Parathyroid adenoma (tissue), 2 donors: Measurements from ENCODE around the gene SOSTDC1.

Experiments used
- H2AFZ ChIP-seq: fragments of 300-600 bp; sonication (generic); one replicate; pipeline ENCODE4 v1.7.0; 2017; ENCODE audit warnings: antibody characterized with exemption, mild to moderate bottlenecking
- H3K27ac ChIP-seq: fragments of 300-600 bp; sonication (generic); one replicate; pipeline ENCODE4 v1.7.0; 2017
- H3K27me3 ChIP-seq: fragments of 300-600 bp; sonication (generic); one replicate; pipeline ENCODE4 v1.7.0; 2017; ENCODE audit warnings: low read length; ENCODE audit not compliant: control insufficient read depth, insufficient read depth
- H3K36me3 ChIP-seq: fragments of 300-600 bp; sonication (generic); one replicate; pipeline ENCODE4 v1.7.0; 2017; ENCODE audit warnings: low read length; ENCODE audit not compliant: control insufficient read depth, insufficient read depth
- H3K4me1 ChIP-seq: fragments of 300-600 bp; sonication (generic); one replicate; pipeline ENCODE4 v1.7.0; 2017; ENCODE audit warnings: control low read depth
- H3K4me2 ChIP-seq: fragments of 300-600 bp; sonication (generic); one replicate; pipeline ENCODE4 v1.7.0; 2017; ENCODE audit warnings: low read length
- H3K4me3 ChIP-seq: fragments of 300-600 bp; sonication (generic); one replicate; pipeline ENCODE4 v1.7.0; 2017; ENCODE audit warnings: low read depth, low read length
- H3K79me2 ChIP-seq: fragments of 300-600 bp; sonication (generic); one replicate; pipeline ENCODE4 v1.7.0; 2017; ENCODE audit warnings: control low read depth
- H3K9ac ChIP-seq: fragments of 300-600 bp; sonication (generic); one replicate; pipeline ENCODE4 v1.7.0; 2017; ENCODE audit warnings: mild to moderate bottlenecking
- H3K9me3 ChIP-seq: fragments of 300-600 bp; sonication (generic); one replicate; pipeline ENCODE4 v1.7.0; 2017; ENCODE audit warnings: low read length; ENCODE audit not compliant: control insufficient read depth
- TF ChIP-seq, protein P1 (sequence below): fragments of 300-600 bp; sonication (generic); IDR thresholded peaks from one replicate; pipeline ENCODE4 v1.7.0; 2017; ENCODE audit warnings: antibody characterized with exemption, mild to moderate bottlenecking
- donor health status: primary hyperparathyroidism.

SOSTDC1 gene

DNA sequence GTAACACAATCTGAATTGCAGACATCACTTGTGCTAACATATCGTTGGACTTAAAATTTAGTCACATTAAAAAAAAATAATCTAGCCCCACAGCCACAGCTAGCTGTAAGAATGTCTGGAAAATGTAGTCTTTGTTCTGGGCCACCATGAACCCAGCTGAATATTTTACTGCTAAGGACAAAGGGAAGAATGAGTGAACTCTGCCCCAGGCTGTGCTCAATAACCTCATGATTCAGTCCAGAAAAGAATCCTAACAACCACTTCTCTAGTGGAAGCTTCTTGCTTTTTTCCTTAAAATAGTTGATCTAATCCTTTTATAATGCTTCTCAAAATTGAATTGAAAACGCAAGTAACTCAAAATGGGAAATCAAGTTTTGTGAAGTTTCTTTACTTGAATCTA, 25.6 kb upstream of the SOSTDC1 start:
- Histone ChIP-seq H3K9ac (no peak overlapping the region), H2AFZ (no peak overlapping the region), H3K4me3 (no peak overlapping the region), H3K79me2 (no peaks in the 10 kb centered on the region), H3K9me3 (no peaks in the 10 kb centered on the region), H3K4me1 (no peaks in the 10 kb centered on the region), H3K4me2 (no peak overlapping the region), H3K36me3 (no peaks in the 10 kb centered on the region), H3K27me3 (no peaks in the 10 kb centered on the region), H3K27ac (no peak overlapping the region)
- TF ChIP-seq, protein P1, sequence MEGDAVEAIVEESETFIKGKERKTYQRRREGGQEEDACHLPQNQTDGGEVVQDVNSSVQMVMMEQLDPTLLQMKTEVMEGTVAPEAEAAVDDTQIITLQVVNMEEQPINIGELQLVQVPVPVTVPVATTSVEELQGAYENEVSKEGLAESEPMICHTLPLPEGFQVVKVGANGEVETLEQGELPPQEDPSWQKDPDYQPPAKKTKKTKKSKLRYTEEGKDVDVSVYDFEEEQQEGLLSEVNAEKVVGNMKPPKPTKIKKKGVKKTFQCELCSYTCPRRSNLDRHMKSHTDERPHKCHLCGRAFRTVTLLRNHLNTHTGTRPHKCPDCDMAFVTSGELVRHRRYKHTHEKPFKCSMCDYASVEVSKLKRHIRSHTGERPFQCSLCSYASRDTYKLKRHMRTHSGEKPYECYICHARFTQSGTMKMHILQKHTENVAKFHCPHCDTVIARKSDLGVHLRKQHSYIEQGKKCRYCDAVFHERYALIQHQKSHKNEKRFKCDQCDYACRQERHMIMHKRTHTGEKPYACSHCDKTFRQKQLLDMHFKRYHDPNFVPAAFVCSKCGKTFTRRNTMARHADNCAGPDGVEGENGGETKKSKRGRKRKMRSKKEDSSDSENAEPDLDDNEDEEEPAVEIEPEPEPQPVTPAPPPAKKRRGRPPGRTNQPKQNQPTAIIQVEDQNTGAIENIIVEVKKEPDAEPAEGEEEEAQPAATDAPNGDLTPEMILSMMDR = no peak

DNA sequence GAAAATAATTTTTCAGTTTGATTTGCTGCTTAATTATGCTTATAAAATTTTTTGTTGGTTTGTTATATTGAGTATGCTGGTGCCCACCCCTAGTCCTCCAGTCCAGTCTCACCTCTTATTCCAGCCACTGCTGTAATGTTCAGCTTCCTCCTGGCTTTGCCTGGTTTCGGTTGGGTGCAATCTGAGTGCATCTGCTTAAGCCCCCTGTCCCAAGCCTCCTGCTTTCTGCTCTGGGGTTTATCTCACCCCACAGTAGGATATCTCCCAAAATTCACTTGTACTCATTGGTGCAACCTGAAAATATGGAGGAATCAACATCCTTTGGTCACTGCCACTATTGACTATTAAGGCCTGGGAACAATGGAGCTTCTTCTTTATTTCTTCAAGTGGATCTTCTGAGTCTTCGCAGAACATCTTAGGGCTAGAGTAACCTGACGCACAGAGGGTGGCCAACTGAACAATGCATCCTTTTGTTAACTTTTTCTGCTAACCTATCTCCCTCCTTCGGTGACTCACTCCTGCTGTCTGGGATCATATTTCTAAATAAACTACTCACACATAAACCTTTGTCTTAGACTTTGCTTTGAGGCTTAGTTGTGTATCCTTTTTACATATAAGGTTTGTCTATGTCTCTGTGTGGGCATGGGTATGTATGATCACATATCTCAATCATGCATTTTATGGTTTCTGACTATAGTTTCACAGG, 19.1 kb upstream of the SOSTDC1 start:
- Histone ChIP-seq H2AFZ (no peak overlapping the region), H3K4me3 (no peak overlapping the region), H3K36me3 (no peaks in the 10 kb centered on the region), H3K79me2 (no peaks in the 10 kb centered on the region), H3K4me2 (no peak overlapping the region), H3K27me3 (no peaks in the 10 kb centered on the region), H3K9me3 (no peaks in the 10 kb centered on the region), H3K4me1 (no peaks in the 10 kb centered on the region), H3K9ac (no peak overlapping the region), H3K27ac (no peak overlapping the region)
- TF ChIP-seq, protein P1 = no peak

DNA sequence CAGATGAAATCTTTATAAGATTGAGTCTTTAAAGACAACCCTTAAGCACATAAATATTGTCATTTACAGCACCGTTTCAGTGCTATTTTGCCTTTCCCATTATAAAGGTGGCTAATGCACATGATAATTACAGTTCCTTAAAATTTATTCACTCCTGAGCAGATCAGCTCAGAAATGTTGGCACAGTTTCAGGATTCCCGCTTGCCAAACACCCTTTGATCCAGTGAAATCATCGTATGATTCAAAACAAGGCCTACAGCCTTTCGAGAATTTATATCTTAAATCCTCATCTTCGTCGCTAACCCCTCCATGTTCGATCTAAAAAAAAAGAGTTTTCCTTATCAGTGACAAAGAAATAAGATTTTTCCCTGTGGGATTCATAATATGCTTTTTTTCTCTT, 14.1 kb upstream of the SOSTDC1 start:
- Histone ChIP-seq H3K4me1 (no peaks in the 10 kb centered on the region), H3K79me2 (no peaks in the 10 kb centered on the region), H3K4me2 (no peak overlapping the region), H3K36me3 (no peaks in the 10 kb centered on the region), H3K9ac (no peak overlapping the region), H3K27me3 (no peaks in the 10 kb centered on the region), H3K4me3 (no peak overlapping the region), H3K27ac (no peak overlapping the region), H3K9me3 (no peaks in the 10 kb centered on the region), H2AFZ (no peak overlapping the region)
- TF ChIP-seq, protein P1 = no peak

DNA sequence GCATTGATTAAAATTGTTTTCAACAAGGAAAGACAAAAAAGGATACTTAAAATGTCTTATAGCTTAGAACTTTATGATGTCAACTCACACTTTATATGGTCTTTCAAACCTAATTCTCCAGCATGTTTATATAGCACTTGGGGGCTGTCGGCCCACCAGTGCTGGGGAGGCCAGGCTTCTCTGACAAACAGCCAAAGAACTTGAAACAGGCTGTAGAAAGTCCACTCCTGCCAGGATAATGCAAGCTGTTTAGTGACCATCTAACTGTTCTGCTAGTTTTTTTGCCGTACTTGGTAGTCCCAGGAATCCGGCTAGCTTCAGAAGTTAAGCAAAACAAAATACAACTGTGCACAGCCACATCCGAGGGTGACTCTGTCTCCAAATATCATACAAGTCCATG, 13.6 kb upstream of the SOSTDC1 start:
- Histone ChIP-seq H3K36me3 (no peaks in the 10 kb centered on the region), H3K4me1 (no peaks in the 10 kb centered on the region), H3K27me3 (no peaks in the 10 kb centered on the region), H3K79me2 (no peaks in the 10 kb centered on the region), H3K4me2 (no peak overlapping the region), H3K9me3 (no peaks in the 10 kb centered on the region), H2AFZ (no peak overlapping the region), H3K4me3 (no peak overlapping the region), H3K27ac (no peak overlapping the region), H3K9ac (no peak overlapping the region)
- TF ChIP-seq, protein P1 = no peak

DNA sequence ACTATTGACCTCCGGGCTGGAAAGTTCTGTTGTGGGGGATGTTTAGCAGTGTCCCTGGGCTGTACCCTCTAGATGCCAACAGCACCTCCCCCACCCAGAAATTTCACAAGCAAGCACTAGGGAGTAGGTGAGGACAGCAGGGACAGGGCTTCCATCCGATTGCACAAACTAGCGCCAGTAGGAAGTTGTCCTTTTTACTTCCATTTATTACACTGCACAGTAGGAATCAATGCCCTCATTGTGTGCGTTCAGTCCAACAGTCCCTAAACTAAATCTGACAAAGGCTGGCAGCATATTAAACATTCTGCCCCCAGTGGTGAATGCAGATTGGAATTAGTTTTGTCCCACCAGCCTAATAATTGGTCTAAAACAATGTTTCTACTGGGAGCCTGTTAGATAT, 6.4 kb upstream of the SOSTDC1 start:
- Histone ChIP-seq H3K4me2 (no peak overlapping the region), H3K79me2 (no peaks in the 10 kb centered on the region), H3K9ac (no peak overlapping the region), H3K9me3 (no peaks in the 10 kb centered on the region), H3K36me3 (no peaks in the 10 kb centered on the region), H3K4me1 (no peaks in the 10 kb centered on the region), H3K27me3 (no peaks in the 10 kb centered on the region), H3K27ac (no peak overlapping the region), H3K4me3 (no peak overlapping the region), H2AFZ (no peak overlapping the region)
- TF ChIP-seq, protein P1 = no peak
